Bronchial epithelial cell (primary cell): ENCODE measurements around the gene MYO19. TPM values are rescaled to one million over a fixed set of nuclear protein-coding genes. Genes with fewer than 3 reads are reported as not detected.
"Not testable (repeated sequence)": the region's sequence is repeated elsewhere in the genome, so short reads cannot be mapped to it uniquely, and the experiment has no call there.

ENCODE experiments used
- DNase-seq: peaks from one replicate; pipeline ENCODE4 v3.0.0-alpha.2; 2010; ENCODE audit warnings: low read depth
- FAIRE-seq: peaks from 2 replicates; lab custom pipeline; 2011; peaks lifted over from hg19 to GRCh38; lab: Jason Lieb, UNC
- H3K27me3 ChIP-seq: 2 replicates; pipeline ENCODE4 v1.5.1; 2011; ENCODE audit warnings: low read length; ENCODE audit not compliant: control insufficient read depth, insufficient read depth
- H3K36me3 ChIP-seq: 2 replicates; pipeline ENCODE4 v1.5.1; 2011; ENCODE audit warnings: low read length; ENCODE audit not compliant: control insufficient read depth, insufficient read depth
- H3K4me3 ChIP-seq: 2 replicates; pipeline ENCODE4 v1.5.1; 2011; ENCODE audit warnings: mild to moderate bottlenecking, low read depth, low read length, control low read depth
- total RNA-seq: library from RNA; depleted of rRNA; stranded (reverse); fragments of >200 nt; gene quantifications from 2 replicates; pipeline ENCODE4 v1.2.1, GENCODE V29; 2014
- TF ChIP-seq, protein P1 (sequence below): IDR thresholded peaks from 2 replicates; pipeline ENCODE4 v1.5.1; 2011; ENCODE audit warnings: mild to moderate bottlenecking, moderate library complexity, low read length, control low read depth, inconsistent platforms; ENCODE audit not compliant: insufficient read depth, severe bottlenecking

The MYO19 gene
- total RNA-seq, 1 donor from 2014 or later = 73.5 TPM

DNA sequence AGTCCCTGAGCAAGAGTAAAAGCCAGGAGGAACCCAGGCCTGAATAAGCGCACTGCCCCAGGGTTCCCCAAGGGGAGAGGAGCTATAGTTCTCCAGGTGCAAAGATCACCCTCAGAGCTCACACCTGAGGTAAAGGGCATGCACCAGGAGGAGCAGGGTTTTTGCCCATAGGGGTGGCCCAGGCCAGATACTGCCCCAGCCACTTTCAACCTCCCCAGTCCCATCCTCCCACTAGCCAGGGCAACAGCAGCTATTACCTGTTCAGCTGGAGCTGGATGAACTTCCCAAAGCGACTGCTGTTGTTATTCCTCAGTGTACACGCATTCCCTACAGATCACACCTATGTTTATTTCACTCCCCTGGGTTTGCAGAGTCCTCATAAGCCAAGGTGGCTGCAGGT, 19.8 kb downstream of the MYO19 start:
- Histone ChIP-seq H3K36me3 (peaks cover 32% of the 10 kb centered on the region), H3K27me3 (no peaks in the 10 kb centered on the region), H3K4me3 (no peak overlapping the region)
- DNase-seq (no peak), FAIRE-seq (no peak)
- TF ChIP-seq, protein P1, sequence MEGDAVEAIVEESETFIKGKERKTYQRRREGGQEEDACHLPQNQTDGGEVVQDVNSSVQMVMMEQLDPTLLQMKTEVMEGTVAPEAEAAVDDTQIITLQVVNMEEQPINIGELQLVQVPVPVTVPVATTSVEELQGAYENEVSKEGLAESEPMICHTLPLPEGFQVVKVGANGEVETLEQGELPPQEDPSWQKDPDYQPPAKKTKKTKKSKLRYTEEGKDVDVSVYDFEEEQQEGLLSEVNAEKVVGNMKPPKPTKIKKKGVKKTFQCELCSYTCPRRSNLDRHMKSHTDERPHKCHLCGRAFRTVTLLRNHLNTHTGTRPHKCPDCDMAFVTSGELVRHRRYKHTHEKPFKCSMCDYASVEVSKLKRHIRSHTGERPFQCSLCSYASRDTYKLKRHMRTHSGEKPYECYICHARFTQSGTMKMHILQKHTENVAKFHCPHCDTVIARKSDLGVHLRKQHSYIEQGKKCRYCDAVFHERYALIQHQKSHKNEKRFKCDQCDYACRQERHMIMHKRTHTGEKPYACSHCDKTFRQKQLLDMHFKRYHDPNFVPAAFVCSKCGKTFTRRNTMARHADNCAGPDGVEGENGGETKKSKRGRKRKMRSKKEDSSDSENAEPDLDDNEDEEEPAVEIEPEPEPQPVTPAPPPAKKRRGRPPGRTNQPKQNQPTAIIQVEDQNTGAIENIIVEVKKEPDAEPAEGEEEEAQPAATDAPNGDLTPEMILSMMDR = no peak

DNA sequence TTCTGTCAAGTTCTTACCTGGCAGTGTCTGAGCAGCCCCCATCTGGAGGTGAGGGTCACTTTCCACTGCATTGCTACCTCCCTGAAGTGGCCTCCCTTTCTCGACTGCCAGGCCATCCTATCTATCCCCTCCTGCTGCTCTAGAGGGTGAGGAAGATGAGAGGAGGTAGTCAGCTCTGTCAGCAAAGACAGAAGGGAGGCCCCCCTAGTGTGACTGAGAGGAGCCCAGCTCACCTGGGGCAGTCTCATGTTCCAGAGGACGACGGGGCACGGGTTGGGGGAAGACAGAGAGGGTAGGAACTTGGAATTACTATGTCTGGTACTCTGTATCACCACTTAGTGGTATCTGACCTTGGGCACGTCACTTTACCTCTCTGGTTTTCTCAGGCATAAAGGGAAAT, 22.0 kb downstream of the MYO19 start:
- H3K27me3 ChIP-seq = no peaks in the 10 kb centered on the region
- no peak for FAIRE-seq
- TF ChIP-seq, protein P1 = no peak
- H3K36me3 ChIP-seq = peaks cover 42% of the 10 kb centered on the region
- H3K4me3 ChIP-seq = no peak overlapping the region
- no peak for DNase-seq

DNA sequence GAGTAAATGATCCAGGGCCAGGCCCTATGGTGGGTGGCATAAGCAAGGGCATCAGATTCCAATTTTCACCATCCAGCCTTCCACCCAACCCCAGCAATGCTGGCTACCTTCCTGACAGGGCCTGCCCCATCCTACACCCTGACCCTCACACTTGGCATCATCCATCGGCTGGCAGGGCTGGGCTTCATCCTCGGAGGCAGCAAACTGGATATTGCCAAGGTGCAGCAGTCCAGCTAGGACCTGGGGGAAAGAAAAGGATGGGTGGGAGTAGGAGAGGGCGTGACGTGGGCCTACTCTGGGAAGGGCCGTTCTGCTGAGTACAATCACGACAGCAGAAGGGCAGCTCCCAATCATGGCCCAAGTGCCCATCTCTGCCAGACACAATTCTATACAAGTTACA, 23.5 kb downstream of the MYO19 start:
- Histone ChIP-seq H3K36me3 (peaks cover 54% of the 10 kb centered on the region), H3K27me3 (no peaks in the 10 kb centered on the region), H3K4me3 (no peak overlapping the region)
- DNase-seq (no peak), FAIRE-seq (no peak)
- TF ChIP-seq, protein P1 = no peak

DNA sequence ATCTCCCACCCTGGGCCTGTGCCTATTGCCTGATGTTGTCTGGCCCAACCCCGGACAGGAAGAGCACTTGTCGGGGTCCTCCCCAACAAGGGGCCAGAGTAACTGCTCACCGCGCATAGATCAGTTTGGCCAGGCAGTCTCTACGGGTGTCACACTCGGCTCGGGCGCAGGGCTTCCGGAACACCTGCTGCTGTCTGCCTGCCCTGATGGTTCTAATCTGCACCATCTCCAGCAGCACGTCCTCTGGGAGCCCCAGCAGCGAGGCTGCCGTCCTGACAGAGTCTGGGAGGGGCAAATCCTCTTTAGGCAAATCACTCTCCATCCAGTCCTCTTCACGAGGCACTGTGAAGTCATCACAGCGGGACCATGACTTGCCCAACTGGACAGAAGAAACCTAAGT, 24.0 kb downstream of the MYO19 start:
- Histone ChIP-seq H3K4me3 (no peak overlapping the region), H3K27me3 (no peaks in the 10 kb centered on the region), H3K36me3 (peaks cover 54% of the 10 kb centered on the region)
- DNase-seq (no peak), FAIRE-seq (no peak)
- TF ChIP-seq, protein P1 = no peak

DNA sequence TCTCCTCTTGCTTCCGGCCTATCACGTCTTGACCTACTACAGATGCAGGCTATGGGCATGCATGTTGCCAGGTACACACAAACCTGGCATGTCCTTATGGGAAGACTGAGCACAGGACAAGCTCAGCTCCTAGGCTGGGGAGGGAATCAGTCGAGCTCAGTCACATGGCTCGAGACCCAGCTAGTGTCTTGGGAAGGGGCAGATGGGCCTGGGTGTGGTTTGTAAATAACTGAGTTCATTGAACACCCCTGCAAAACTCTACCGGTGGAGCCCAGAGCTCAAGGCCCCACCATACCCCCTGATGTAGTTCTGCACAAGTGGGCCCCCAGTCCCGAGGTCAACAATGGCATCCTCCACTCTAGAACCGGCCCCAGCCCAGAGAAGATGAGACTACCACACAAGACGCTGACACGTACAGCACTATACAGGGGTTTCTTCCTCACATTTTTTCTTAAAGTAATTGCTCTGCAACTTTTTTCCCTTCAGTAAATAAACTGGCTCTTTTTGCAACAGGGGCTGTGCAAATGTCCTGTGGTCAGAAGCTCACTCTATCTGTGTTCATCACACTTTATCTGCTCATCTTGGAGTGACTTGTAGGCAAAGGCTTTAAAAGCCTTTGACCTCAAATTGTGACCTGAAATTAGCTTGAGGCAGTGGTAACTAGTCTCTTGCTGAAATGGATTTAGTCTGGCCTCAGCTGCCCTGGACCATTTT, 25.2 kb downstream of the MYO19 start:
- Histone ChIP-seq H3K4me3 (no peak overlapping the region), H3K27me3 (no peaks in the 10 kb centered on the region), H3K36me3 (peaks cover 57% of the 10 kb centered on the region)
- FAIRE-seq = no peak
- TF ChIP-seq, protein P1 = no peak
- no peak for DNase-seq

DNA sequence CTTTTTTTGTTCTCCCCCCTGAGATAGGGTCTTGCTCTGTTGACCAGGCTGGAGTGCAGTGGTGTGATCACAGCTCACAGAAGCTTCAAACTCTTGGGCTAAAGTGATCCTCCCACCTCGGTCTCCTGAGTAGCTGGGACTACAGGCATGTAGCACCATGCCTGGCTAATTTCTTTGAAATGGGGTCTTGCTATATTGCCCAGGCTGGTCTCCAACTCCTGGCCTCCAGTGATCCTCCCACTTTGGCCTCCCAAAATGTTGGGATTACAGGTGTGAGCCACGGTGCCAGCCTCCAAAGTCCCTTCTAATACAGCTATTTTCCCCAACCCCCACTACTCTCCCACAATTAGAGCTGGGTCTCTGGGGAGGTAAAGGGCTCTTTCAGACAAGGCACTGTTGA, 26.2 kb downstream of the MYO19 start:
- not testable (repeated sequence) for H3K27me3 ChIP-seq, FAIRE-seq, DNase-seq, H3K4me3 ChIP-seq
- H3K36me3 ChIP-seq = peaks cover 64% of the 10 kb centered on the region
